Naive thymus-derived CD4-positive, alpha-beta T cell (primary cell): Measurements from ENCODE around the gene CLCN3. TPM values are rescaled to one million over a fixed set of nuclear protein-coding genes. Genes with fewer than 3 reads are reported as not detected.
"Not testable (repeated sequence)": the region's sequence is repeated elsewhere in the genome, so short reads cannot be mapped to it uniquely, and the experiment has no call there.

Experiments used
- ATAC-seq: fragments of 150-1000 bp; cut with Tn5 transposase; 2 replicates; pipeline ENCODE4 v1.10.0; 2021; ENCODE audit warnings: mild to moderate bottlenecking, moderate library complexity
- CTCF ChIA-PET: fragments of 350-600 bp; sonication (Branson Sonifier 250); formaldehyde crosslinking; loops from one replicate; lab custom pipeline; 2021; ENCODE audit warnings: antibody characterized with exemption; lab: Charles Lee
- POLR2A ChIA-PET: fragments of 350-600 bp; sonication (Branson Sonifier 250); formaldehyde crosslinking; loops from one replicate; lab custom pipeline; 2021; ENCODE audit warnings: antibody characterized with exemption, inconsistent platforms; lab: Charles Lee
- DNase-seq, 9 donors: peaks; one replicate each; pipeline versions ENCODE4 v3.0.0 to v3.0.0-alpha.2; 2020 to 2022; ENCODE audit warnings: mixed read lengths in 1 of 9
- H3K27ac ChIP-seq: one replicate; pipeline ENCODE4 v1.7.0; 2013; ENCODE audit warnings: mild to moderate bottlenecking, low read depth, low read length, moderate library complexity
- H3K27me3 ChIP-seq, 2 donors: one replicate each; pipeline ENCODE4 v1.7.0; 2013; ENCODE audit warnings: low read length in 2 of 2, mild to moderate bottlenecking in 2 of 2, moderate library complexity in 2 of 2; ENCODE audit not compliant: control insufficient read depth in 2 of 2, insufficient read depth in 2 of 2
- H3K36me3 ChIP-seq, 3 experiments: 1 replicate in 2 of 3; 2 replicates in 1 of 3; pipeline ENCODE4 v1.7.0; 2013; ENCODE audit warnings: low read length in 3 of 3, mild to moderate bottlenecking in 3 of 3, moderate library complexity in 1 of 3; ENCODE audit not compliant: insufficient read depth in 3 of 3, control insufficient read depth in 2 of 3
- H3K4me1 ChIP-seq, 2 donors: one replicate each; pipeline ENCODE4 v1.7.0; 2013; ENCODE audit warnings: low read length in 2 of 2, mild to moderate bottlenecking in 2 of 2, moderate library complexity in 1 of 2; ENCODE audit not compliant: control insufficient read depth in 2 of 2, insufficient read depth in 2 of 2
- H3K4me3 ChIP-seq: 2 replicates; pipeline ENCODE4 v1.7.0; 2013; ENCODE audit warnings: mild to moderate bottlenecking, low read length
- H3K9me3 ChIP-seq, 3 experiments: 1 replicate in 2 of 3; 2 replicates in 1 of 3; pipeline ENCODE4 v1.7.0; 2013; ENCODE audit warnings: low read length in 3 of 3; ENCODE audit not compliant: control insufficient read depth in 2 of 3
- H3K27ac Mint-ChIP-seq, 9 donors: one replicate each; pipeline ENCODE4 v1.8.0; 2020 to 2022; ENCODE audit warnings: mixed read lengths in 9 of 9, mild to moderate bottlenecking in 8 of 9, moderate library complexity in 5 of 9, inconsistent platforms in 2 of 9
- H3K27me3 Mint-ChIP-seq, 5 donors: one replicate each; pipeline ENCODE4 v1.8.0; 2021 to 2022; ENCODE audit warnings: mixed read lengths in 5 of 5, mild to moderate bottlenecking in 1 of 5
- H3K36me3 Mint-ChIP-seq, 5 donors: one replicate each; pipeline ENCODE4 v1.8.0; 2020 to 2022; ENCODE audit warnings: mixed read lengths in 5 of 5, mild to moderate bottlenecking in 3 of 5, inconsistent platforms in 1 of 5
- H3K4me1 Mint-ChIP-seq, 7 donors: one replicate each; pipeline ENCODE4 v1.8.0; 2020 to 2022; ENCODE audit warnings: mixed read lengths in 7 of 7, mild to moderate bottlenecking in 3 of 7, inconsistent platforms in 1 of 7
- H3K4me3 Mint-ChIP-seq, 10 donors: one replicate each; pipeline ENCODE4 v1.8.0; 2020 to 2022; ENCODE audit warnings: mild to moderate bottlenecking in 10 of 10, mixed read lengths in 10 of 10, moderate library complexity in 6 of 10, inconsistent platforms in 2 of 10
- H3K9me3 Mint-ChIP-seq, 11 donors: one replicate each; pipeline ENCODE4 v1.8.0; 2020 to 2022; ENCODE audit warnings: mixed read lengths in 11 of 11, mild to moderate bottlenecking in 4 of 11, inconsistent platforms in 1 of 11, moderate library complexity in 1 of 11
- intact Hi-C, 2 donors: fragments of 100-400 bp; cut with micrococcal nuclease; formaldehyde crosslinking; loops; one replicate each; pipeline ENCODE4 v1.15.1; 2023
- polyA plus RNA-seq, 2 donors: library from polyadenylated mRNA; unstranded; fragments of 300-500 nt; fragmentation: Illumina TruSeq; gene quantifications; one replicate each; pipeline ENCODE4 v1.2.3, GENCODE V29; 2021
- total RNA-seq, 6 experiments: library from RNA in 5 of 6; stranded (reverse) in 5 of 6; gene quantifications; 1 replicate in 5 of 6; 2 replicates in 1 of 6; pipeline ENCODE4 v1.2.3 and lab custom pipeline; 2021 to 2026

Gene CLCN3
- 10 to 100 TPM; 15.5 to 35.0 (median 29.3) TPM for total RNA-seq
- polyA plus RNA-seq = 10 to 100 TPM in 1 of 2 donors, 1 to 10 TPM in 1; 7.6 to 17.7 TPM
- 44.3 reads per million, percentile 68 among the genes with 10 or more reads in this experiment for total RNA-seq (lab: John Stamatoyannopoulos, UW)

- ChIA-PET CTCF (interaction anchor here (0.5 kb wide), 1 partner anchor 419 kb away, joined by 4 read pairs; no protein-coding TSS in a partner anchor), POLR2A (interaction anchor here (0.6 to 3.4 kb wide), 5 partner anchors 9 to 405 kb away, joined by 3 to 16 read pairs (median 4); partner anchors contain the start of gene NEK1)
- Histone ChIP-seq H3K27me3 (no peaks in the 10 kb centered on the region), H3K4me3 (peak within 1 kb of the TSS; percentile 92), H3K36me3 (peaks cover 0 to 7% (median 0%) of the 10 kb centered on the region in 3 experiments), H3K27ac (peak within 1 kb of the TSS; percentile 96), H3K4me1 (peaks cover 26 to 32% of the 10 kb centered on the region in 2 donors), H3K9me3 (no peaks in the 10 kb centered on the region)
- Mint-ChIP-seq H3K36me3 (peaks cover 0 to 4% (median 0%) of the 10 kb centered on the region in 5 donors), H3K9me3 (no peaks in the 10 kb centered on the region), H3K4me3 (peak within 1 kb of the TSS; percentile 89 to 99 (median 98)), H3K4me1 (peaks cover 25 to 76% (median 60%) of the 10 kb centered on the region in 7 donors), H3K27ac (peak within 1 kb of the TSS; percentile 88 to 99 (median 98)), H3K27me3 (no peaks in the 10 kb centered on the region)
- DNase-seq = peak; percentile 74 to 90 (median 76)
- peak; percentile 88 for ATAC-seq
- intact Hi-C loops = loop anchor here (1.0 to 2.0 kb wide), 9 partner anchors 8 to 1140 kb away; partner anchors contain the start of genes CBR4 (in 2 of the 2), HPF1 (in 2 of the 2), NEK1 (in 2 of the 2) and DDX60L (in 1 of the 2)
These were observed at the start of gene CLCN3 for GRCh38 chr4:169619958-169620879. Gene CLCN3 (plus strand): TSS chr4:169620578. CDS start chr4:169635929, 15,351 bp downstream.

GRCh38 chr4:169571012-169571411 is 49.4 kb upstream of the CLCN3 start:
- POLR2A ChIA-PET, DNase-seq, H3K4me3 ChIP-seq, H3K9me3 Mint-ChIP-seq, H3K4me1 ChIP-seq, H3K27me3 Mint-ChIP-seq, intact Hi-C loops, CTCF ChIA-PET, ATAC-seq, H3K9me3 ChIP-seq, H3K27ac Mint-ChIP-seq, H3K4me3 Mint-ChIP-seq, H3K27me3 ChIP-seq, H3K27ac ChIP-seq: not testable (repeated sequence)
- H3K36me3 ChIP-seq = peaks cover 0 to 35% (median 7%) of the 10 kb centered on the region in 3 experiments
- peaks cover 16 to 47% (median 41%) of the 10 kb centered on the region in 5 donors for H3K36me3 Mint-ChIP-seq
- H3K4me1 Mint-ChIP-seq = peaks cover 4 to 14% (median 6%) of the 10 kb centered on the region in 7 donors

GRCh38 chr4:169571435-169571834 is 48.9 kb upstream of the CLCN3 start:
- Mint-ChIP-seq H3K36me3 (peaks cover 16 to 49% (median 44%) of the 10 kb centered on the region in 5 donors), H3K4me1 (peaks cover 2 to 11% (median 3%) of the 10 kb centered on the region in 7 donors), H3K27me3 (no peaks in the 10 kb centered on the region), H3K27ac (peak overlapping the region in 1 of 9 donors; percentile 78), H3K4me3 (no peak overlapping the region), H3K9me3 (peaks cover 0 to 2% (median 0%) of the 10 kb centered on the region in 11 donors)
- DNase-seq (no peak), ATAC-seq (no peak)
- H3K36me3 ChIP-seq = peaks cover 0 to 38% (median 7%) of the 10 kb centered on the region in 3 experiments
- H3K27ac ChIP-seq = no peak overlapping the region
- no peak overlapping the region for H3K4me3 ChIP-seq
- H3K4me1 ChIP-seq = no peaks in the 10 kb centered on the region
- intact Hi-C loops = no loop called here
- no peaks in the 10 kb centered on the region for H3K27me3 ChIP-seq
- POLR2A ChIA-PET = no interaction called here
- H3K9me3 ChIP-seq = no peaks in the 10 kb centered on the region
- CTCF ChIA-PET = no interaction called here

GRCh38 chr4:169573889-169574288 is 46.5 kb upstream of the CLCN3 start:
- no peak overlapping the region for H3K4me3 Mint-ChIP-seq
- Histone ChIP-seq H3K27me3 (no peaks in the 10 kb centered on the region), H3K9me3 (no peaks in the 10 kb centered on the region), H3K4me3 (no peak overlapping the region), H3K4me1 (no peaks in the 10 kb centered on the region), H3K36me3 (peaks cover 0 to 41% (median 7%) of the 10 kb centered on the region in 3 experiments), H3K27ac (no peak overlapping the region)
- ATAC-seq = no peak
- no peak for DNase-seq
- H3K4me1 Mint-ChIP-seq = peaks cover 0 to 8% (median 0%) of the 10 kb centered on the region in 7 donors
- intact Hi-C loops = no loop called here
- H3K27ac Mint-ChIP-seq = no peak overlapping the region
- peaks cover 16 to 48% (median 43%) of the 10 kb centered on the region in 5 donors for H3K36me3 Mint-ChIP-seq
- POLR2A ChIA-PET = no interaction called here
- CTCF ChIA-PET = no interaction called here
- peaks cover 0 to 2% (median 0%) of the 10 kb centered on the region in 11 donors for H3K9me3 Mint-ChIP-seq
- no peaks in the 10 kb centered on the region for H3K27me3 Mint-ChIP-seq

- no peaks in the 10 kb centered on the region for H3K27me3 Mint-ChIP-seq
- H3K4me1 ChIP-seq = no peaks in the 10 kb centered on the region
- peaks cover 0 to 6% (median 0%) of the 10 kb centered on the region in 7 donors for H3K4me1 Mint-ChIP-seq
- ATAC-seq (no peak), DNase-seq (no peak)
- H3K27me3 ChIP-seq = no peaks in the 10 kb centered on the region
- POLR2A ChIA-PET = no interaction called here
- no peak overlapping the region for H3K4me3 Mint-ChIP-seq
- peaks cover 0 to 13% (median 5%) of the 10 kb centered on the region in 3 experiments for H3K36me3 ChIP-seq
- no peak overlapping the region for H3K4me3 ChIP-seq
- no peaks in the 10 kb centered on the region for H3K9me3 Mint-ChIP-seq
- H3K9me3 ChIP-seq = no peaks in the 10 kb centered on the region
- peak overlapping the region in 2 of 9 donors; percentile 11 to 34 for H3K27ac Mint-ChIP-seq
- H3K36me3 Mint-ChIP-seq = peaks cover 0 to 39% (median 9%) of the 10 kb centered on the region in 5 donors
- H3K27ac ChIP-seq = no peak overlapping the region
- intact Hi-C loops = no loop called here
- CTCF ChIA-PET = no interaction called here
These were observed 38.2 kb upstream of the CLCN3 start for GRCh38 chr4:169582203-169582602.

- Histone ChIP-seq H3K4me1 (no peaks in the 10 kb centered on the region), H3K27me3 (no peaks in the 10 kb centered on the region), H3K9me3 (no peaks in the 10 kb centered on the region), H3K27ac (no peak overlapping the region), H3K4me3 (no peak overlapping the region), H3K36me3 (peaks cover 0 to 13% (median 5%) of the 10 kb centered on the region in 3 experiments)
- peaks cover 0 to 39% (median 9%) of the 10 kb centered on the region in 5 donors for H3K36me3 Mint-ChIP-seq
- ATAC-seq = no peak
- peaks cover 0 to 6% (median 0%) of the 10 kb centered on the region in 7 donors for H3K4me1 Mint-ChIP-seq
- no peak for DNase-seq
- no peaks in the 10 kb centered on the region for H3K9me3 Mint-ChIP-seq
- intact Hi-C loops = no loop called here
- no peak overlapping the region for H3K27ac Mint-ChIP-seq
- no peaks in the 10 kb centered on the region for H3K27me3 Mint-ChIP-seq
- H3K4me3 Mint-ChIP-seq = no peak overlapping the region
- ChIA-PET CTCF (no interaction called here), POLR2A (no interaction called here)
These were observed 37.7 kb upstream of the CLCN3 start for GRCh38 chr4:169582706-169583105.
